Coronary artery (tissue), 2 donors: Measurements from ENCODE around the gene S1PR1.
"Not testable (repeated sequence)": the region's sequence is repeated elsewhere in the genome, so short reads cannot be mapped to it uniquely, and the experiment has no call there.

ENCODE experiments used
- DNase-seq: peaks from one replicate; pipeline ENCODE4 v3.0.0-alpha.2; 2017; ENCODE audit warnings: low spot score
- H3K27ac ChIP-seq, 2 donors: fragments of 200-600 bp; sonication (generic); one replicate each; pipeline ENCODE4 v1.5.1; 2016 to 2019
- H3K4me3 ChIP-seq: fragments of 200-600 bp; sonication (generic); 2 replicates; pipeline ENCODE4 v1.5.1; 2016; ENCODE audit warnings: mild to moderate bottlenecking, moderate library complexity
- TF ChIP-seq, protein P1 (sequence below): fragments of 200-600 bp; sonication (generic); IDR thresholded peaks from one replicate; pipeline ENCODE4 v1.5.1; 2019; ENCODE audit warnings: antibody characterized with exemption

S1PR1 gene

DNA sequence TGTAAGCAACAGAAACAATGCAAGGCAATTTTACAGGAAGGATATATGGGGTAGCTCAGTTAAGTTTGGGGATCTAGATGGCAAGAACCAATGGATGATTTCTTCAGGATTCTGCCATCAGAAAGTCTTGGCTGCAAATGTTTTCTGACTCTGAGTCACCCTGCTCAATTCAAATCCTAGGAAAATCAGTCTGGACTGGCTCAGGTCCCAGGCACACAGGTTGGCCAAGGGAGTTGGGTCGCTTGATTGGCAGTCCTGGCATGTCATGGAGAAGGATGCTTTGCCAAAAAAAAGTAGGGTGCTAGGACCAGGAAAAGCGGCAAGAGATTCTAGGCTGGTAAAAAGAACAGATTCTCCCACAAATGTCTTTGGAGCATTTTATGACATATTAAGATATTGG lies 28.9 kb upstream of the S1PR1 start:
- DNase-seq, result no peak
- no peak overlapping the region for H3K27ac ChIP-seq
- TF ChIP-seq, protein P1, sequence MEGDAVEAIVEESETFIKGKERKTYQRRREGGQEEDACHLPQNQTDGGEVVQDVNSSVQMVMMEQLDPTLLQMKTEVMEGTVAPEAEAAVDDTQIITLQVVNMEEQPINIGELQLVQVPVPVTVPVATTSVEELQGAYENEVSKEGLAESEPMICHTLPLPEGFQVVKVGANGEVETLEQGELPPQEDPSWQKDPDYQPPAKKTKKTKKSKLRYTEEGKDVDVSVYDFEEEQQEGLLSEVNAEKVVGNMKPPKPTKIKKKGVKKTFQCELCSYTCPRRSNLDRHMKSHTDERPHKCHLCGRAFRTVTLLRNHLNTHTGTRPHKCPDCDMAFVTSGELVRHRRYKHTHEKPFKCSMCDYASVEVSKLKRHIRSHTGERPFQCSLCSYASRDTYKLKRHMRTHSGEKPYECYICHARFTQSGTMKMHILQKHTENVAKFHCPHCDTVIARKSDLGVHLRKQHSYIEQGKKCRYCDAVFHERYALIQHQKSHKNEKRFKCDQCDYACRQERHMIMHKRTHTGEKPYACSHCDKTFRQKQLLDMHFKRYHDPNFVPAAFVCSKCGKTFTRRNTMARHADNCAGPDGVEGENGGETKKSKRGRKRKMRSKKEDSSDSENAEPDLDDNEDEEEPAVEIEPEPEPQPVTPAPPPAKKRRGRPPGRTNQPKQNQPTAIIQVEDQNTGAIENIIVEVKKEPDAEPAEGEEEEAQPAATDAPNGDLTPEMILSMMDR, result no peak

DNA sequence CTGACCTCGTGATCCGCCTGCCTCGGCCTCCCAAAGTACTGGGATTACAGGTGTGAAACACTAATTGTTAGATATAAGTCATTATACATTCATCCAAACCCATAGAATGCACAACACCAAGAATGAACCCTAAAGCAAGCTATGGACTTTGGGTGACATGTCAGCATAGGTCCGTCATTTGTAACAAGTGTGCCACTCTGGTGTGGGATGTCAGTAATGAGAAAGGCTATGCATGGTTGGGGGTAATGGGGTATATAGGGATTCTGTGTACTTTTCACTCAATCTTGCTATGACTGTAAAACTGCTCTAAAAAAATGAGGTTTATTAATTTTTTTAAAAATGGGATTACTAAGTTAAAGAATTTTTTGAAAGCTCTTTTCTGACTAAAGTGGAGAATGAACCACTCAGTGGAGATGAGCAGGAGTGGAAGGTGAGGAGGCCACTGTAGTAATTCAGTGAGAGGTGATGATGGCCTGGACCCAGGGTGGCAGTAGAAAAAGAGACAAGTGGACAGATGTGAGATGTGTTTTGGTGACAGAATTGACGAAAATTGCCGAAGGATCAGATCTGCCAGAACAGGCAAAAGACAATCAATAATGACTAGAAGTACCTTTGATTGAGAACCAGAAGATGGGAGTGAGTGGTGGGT lies 21.3 kb upstream of the S1PR1 start:
- TF ChIP-seq, protein P1, result no peak

More for the DNA sequence above, 28.9 kb upstream of the S1PR1 start:
- H3K4me3 ChIP-seq, result no peak overlapping the region

GRCh38 chr1:101216623-101217022 lies 20.2 kb upstream of the S1PR1 start:
- TF ChIP-seq, protein P1, result no peak
- DNase-seq, result no peak
- Histone ChIP-seq H3K27ac (no peak overlapping the region), H3K4me3 (no peak overlapping the region)

More for the DNA sequence above, 21.3 kb upstream of the S1PR1 start:
- no peak overlapping the region for H3K4me3 ChIP-seq
- no peak for DNase-seq
- no peak overlapping the region for H3K27ac ChIP-seq

GRCh38 chr1:101217148-101217547 lies 19.7 kb upstream of the S1PR1 start:
- TF ChIP-seq, protein P1, result no peak
- DNase-seq, result no peak
- no peak overlapping the region for H3K4me3 ChIP-seq
- no peak overlapping the region for H3K27ac ChIP-seq

DNA sequence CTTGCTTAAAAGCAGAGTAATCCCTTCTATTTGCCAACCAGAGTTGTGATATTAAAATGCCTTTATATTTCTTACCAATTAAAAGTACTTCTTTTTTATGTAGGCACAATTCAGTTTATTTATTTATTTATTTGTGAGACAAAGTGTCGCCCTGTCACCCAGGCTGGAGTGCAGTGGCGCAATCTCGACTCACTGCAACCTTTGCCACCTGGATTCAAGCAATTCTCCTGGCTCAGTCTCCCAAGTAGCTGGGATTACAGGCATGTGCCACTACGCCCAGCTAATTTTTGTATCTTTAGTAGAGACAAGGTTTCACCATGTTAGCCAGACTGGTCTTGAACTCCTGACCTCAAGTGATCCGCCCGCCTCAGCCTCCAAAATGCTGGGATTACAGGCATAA lies 17.9 kb upstream of the S1PR1 start:
- not testable (repeated sequence) for DNase-seq, H3K4me3 ChIP-seq, H3K27ac ChIP-seq

DNA sequence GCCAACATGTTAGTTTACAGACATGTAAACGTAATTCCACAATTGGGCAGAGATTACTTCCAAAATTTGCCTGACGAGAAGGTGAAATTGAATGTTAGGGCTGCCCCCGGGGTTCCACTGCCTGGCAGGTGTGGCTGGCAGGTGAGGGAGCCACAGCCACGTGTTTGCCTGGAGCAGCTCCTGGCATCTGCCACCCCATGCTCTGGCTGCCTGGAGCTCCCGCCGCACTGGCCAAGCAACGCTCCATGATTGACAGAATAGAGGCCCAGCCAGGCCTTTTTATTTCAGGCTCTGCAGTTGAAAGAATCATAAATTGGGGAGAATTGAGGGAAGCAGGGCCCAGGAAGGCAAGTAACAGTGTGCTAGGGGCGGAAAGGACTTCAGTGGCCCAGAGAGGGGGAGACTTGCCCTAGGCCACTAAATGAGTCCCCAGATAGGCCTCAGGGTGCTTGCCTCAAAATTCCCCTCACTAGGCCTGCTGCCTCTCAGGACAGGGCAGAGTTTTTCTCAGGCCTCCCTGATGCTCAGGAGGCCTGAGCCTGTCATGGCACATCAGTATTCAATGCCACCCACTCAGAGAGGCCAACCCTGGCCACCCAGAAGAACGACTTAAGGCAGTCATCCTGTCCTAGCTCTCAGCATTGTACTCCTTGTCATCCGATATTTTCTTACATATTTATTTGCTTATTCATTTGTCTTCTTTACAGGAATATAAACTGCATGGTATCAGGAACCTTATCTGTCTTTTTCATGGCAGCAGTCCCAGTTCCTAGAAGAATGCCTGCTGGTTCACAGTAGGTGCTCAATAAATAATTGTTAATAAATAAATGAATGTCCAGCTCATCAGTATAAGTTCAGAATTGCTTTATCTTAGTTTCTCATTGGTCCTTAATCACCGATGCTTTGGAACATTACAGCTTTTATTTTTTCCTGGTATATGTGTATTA lies 16.6 kb upstream of the S1PR1 start:
- no peak for DNase-seq
- TF ChIP-seq, protein P1, result no peak

DNA sequence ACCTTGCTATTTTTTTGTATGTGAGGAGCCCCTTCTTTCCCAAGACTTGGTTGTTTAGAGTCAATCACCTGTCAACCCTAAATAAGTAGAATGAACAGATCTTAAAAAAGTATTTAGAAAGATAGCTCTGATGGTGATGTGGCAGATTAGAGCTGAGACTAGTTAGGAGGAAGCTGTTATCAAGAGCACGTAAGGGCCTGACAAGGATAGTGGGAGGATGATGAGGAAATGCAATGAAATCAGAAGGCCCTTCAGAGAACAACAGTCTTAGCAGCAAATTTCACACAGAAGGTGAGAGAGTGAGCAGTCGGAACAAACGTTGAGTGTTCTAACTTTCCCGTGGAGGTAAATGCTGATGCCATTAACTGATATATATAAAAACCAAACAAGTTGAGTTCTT lies 15.9 kb upstream of the S1PR1 start:
- TF ChIP-seq, protein P1, result no peak
- Histone ChIP-seq H3K27ac (no peak overlapping the region), H3K4me3 (no peak overlapping the region)
- no peak for DNase-seq

More for the DNA sequence above, 16.6 kb upstream of the S1PR1 start:
- Histone ChIP-seq H3K4me3 (no peak overlapping the region), H3K27ac (no peak overlapping the region)
